Glomerular visceral epithelial cell (primary cell): Measurements from ENCODE around the gene ARL3.

ENCODE experiments used
- DNase-seq: peaks from one replicate; pipeline ENCODE4 v3.0.0-alpha.2; 2016; ENCODE audit errors: extremely low spot score

ARL3 gene

GRCh38 chr10:102651455-102652169 is 62.6 kb downstream of the ARL3 start:
- DNase-seq, result no peak

- no peak for DNase-seq
These were observed 63.3 kb downstream of the ARL3 start for GRCh38 chr10:102650655-102651454.

- DNase-seq, result no peak
These were observed 64.2 kb downstream of the ARL3 start for GRCh38 chr10:102649797-102650654.

DNA sequence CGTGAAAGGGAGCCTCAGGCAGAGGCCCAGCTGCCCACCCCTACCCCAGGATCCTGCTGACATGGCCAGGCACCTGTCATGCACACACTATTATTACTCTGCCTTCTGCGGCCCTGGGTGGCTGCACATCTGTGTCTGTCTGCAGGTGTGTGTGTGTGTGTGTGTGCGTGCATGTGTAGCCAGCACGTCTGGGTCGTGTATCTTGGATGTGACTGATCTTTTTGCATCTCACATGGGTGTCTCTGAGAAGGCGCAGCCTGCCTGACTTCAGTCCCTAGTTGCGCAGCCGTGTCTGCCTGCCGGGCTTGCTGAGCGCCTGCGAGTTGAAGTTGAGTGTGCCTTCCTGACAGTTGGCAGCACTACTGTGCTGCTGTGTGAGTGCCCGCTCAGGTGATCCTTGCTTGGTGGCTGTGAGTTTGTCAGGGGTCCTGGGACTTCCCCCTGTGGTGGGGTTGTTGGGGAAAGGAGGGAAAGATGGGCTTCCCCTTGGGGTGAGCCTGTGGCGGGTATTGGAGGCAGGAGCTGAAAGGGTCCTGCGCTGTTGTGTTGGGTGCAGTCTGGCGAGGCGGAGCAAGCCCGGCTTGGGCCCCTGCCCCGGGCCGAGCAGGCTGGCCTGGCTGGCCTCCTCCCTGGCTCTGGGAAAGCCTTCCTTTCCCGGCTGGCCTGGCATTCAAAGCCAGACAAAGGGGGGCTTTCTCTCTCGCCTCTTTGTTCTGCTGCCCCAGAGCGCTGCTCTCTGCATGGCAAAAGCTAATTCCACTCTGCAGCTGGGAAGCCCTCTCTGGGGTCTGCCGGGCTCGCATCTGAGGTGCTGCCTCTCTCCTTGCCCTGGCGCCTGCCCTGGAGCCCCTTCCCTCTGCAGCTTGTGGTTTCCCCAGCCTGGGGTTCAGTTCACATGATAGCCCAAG is 65.1 kb downstream of the ARL3 start:
- DNase-seq, result no peak

DNA sequence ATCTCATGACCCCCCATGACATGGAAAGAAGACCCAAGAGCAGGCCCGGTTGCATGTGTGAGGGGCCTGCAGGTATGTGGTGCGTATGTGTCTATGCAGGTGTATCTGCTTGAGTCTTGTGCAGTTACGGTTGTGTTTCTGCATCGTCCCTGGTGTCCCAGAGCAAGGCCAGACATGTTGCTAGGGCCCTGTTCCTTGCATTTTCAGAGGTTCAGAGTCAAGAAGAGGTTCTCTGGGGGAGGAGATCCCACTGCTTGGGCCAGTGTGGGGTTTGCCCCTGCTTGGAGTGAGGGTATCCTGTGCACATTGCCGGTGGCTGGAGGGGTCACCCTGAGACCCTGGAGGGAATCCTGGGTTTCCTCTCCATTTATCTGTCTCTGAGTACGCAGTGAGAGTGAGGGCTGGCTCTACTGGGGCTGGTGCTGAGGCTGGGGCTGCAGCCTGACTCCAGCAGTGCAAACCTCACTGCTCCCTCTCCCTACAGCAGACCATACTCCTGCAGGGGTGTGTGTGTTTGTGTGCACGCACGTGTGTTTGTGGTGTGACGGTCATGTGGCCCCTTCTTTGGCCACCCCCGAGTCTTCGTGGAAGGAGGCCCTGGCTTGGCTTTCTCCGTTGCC is 65.8 kb downstream of the ARL3 start:
- no peak for DNase-seq

DNA sequence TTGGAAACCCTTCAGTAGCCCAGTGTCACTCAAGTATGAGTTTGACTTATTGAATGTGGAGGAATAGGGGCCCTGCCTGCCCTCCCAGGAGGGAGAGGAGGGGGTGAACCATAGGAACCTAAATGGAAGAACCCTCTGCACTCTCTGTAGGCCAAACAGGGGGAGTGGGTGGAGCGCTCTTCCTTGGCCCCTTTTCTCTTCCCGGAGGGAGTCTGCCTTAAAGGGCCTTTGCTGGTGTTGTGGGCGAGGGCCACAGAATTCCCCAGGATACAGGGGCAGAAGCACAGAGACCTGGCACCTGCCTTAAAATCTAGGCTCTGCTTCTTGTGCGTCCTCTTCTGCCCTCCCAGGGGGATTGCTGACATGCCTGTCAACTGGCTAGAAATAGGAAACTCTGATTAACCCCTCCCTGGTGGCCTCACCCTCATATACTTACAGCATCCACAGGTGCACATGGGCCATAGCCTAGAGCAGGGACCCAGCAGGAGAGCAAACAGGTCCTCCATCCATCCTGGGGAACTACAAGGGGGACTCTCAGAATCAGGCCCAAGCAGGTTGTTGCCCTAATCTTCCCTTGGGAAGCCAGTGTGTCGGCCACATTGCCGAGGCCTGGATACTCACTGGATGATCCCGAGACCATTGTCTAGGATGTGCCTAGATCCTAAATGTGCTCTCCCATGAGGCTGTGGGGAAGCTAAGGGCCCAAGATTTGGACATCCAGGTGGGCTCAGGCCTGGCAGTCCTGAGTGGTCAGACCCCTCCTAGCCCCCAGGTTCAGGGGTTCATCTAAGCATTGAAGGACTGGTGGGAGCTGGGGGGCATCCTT is 66.5 kb downstream of the ARL3 start:
- DNase-seq, result no peak

- DNase-seq, result peak; percentile 68
These were observed 67.4 kb downstream of the ARL3 start for GRCh38 chr10:102646610-102647442.

- DNase-seq, result peak; percentile 78
These were observed 68.2 kb downstream of the ARL3 start for GRCh38 chr10:102645741-102646609.

- peak; percentile 61 for DNase-seq
These were observed 68.8 kb downstream of the ARL3 start for GRCh38 chr10:102645388-102645740.

DNA sequence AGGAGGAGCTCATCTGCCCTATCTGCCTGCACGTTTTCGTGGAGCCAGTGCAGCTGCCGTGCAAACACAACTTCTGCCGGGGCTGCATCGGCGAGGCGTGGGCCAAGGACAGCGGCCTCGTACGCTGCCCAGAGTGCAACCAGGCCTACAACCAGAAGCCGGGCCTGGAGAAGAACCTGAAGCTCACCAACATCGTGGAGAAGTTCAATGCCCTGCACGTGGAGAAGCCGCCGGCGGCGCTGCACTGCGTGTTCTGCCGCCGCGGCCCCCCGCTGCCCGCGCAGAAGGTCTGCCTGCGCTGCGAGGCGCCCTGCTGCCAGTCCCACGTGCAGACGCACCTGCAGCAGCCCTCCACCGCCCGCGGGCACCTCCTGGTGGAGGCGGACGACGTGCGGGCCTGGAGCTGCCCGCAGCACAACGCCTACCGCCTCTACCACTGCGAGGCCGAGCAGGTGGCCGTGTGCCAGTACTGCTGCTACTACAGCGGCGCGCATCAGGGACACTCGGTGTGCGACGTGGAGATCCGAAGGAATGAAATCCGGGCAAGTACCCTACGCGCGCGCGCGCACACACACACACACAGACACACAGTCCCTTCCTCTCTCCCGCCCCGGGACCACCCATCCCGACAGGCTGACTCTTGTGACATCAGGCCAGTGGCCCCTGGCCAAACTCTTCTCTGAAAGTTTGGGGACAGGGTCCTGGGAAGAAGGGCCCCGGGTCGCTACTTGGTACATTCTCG is 69.4 kb downstream of the ARL3 start:
- peak; percentile 80 for DNase-seq

DNA sequence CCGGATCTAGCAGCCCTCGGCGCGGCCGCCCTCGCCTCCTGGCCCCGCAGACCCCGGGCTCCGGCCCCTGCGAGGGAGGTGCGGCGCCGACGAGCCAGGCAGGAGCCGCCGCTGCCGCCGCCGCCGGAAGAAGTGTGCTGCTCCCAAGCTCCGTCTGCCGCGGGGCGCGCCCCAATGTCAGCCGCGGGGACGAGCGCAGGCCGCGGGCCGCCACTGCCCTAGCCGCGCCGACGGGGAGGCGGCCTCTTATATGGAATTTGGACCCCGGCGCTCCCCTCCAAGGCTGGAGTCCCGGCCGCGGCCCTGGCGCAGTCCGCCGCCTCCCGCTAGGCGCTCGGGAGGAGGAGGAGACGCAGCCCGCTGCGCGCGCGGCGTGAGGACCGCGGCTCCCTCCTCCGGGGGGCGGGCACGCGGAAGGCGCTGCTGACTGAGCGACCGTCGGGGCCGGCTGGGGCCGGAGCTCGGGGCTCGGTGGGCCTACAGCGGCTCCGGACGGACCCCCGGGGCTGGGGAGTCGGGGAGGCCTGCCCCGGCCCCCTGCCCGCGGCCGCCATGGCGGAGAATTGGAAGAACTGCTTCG is 70.0 kb downstream of the ARL3 start, which contains the start of gene TRIM8:
TSS of gene TRIM8 (plus strand) at position 414 of the 580 bp plus-strand sequence. CDS start at position 553, 139 bp downstream.
- peak; percentile 45 for DNase-seq

DNA sequence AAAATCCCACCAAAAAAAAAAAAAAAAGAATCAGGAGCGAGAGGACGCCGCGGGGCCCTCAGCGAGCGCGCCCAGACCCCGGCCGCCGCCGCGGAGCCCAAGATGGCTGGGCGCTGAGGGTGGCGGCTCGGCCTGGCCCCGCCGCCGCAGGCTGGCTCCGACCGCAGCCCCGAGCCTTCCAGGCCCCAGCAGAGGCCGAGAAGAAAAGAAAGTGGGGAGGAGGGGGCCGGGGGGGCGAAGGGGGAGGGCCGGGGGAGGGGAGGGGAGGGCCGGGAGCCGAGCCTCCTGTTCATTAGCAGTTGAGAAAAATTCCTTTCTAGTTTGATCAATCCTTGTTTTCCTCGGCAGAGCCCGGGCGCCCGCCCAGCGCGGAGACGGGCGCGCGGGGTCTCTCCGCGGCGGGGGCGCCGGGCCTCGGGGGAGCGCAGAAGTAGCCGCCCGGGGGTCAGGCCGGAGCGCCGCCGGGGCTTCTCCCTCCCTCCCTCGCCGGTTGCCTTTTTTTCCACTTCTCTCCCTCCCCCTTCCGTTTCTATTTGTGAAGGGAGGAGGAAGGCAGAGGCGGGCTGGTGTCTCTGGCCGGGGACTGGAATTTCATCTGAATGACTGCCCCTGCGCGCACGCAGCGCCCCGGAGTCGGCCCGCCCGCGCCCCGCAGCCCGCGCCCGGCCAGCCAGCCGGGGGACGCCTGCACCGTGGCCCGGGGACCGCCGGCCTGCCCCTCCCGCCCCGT is 70.7 kb downstream of the ARL3 start:
- peak; percentile 87 for DNase-seq

GRCh38 chr10:102642736-102643335 is 71.4 kb downstream of the ARL3 start:
- peak; percentile 54 for DNase-seq

DNA sequence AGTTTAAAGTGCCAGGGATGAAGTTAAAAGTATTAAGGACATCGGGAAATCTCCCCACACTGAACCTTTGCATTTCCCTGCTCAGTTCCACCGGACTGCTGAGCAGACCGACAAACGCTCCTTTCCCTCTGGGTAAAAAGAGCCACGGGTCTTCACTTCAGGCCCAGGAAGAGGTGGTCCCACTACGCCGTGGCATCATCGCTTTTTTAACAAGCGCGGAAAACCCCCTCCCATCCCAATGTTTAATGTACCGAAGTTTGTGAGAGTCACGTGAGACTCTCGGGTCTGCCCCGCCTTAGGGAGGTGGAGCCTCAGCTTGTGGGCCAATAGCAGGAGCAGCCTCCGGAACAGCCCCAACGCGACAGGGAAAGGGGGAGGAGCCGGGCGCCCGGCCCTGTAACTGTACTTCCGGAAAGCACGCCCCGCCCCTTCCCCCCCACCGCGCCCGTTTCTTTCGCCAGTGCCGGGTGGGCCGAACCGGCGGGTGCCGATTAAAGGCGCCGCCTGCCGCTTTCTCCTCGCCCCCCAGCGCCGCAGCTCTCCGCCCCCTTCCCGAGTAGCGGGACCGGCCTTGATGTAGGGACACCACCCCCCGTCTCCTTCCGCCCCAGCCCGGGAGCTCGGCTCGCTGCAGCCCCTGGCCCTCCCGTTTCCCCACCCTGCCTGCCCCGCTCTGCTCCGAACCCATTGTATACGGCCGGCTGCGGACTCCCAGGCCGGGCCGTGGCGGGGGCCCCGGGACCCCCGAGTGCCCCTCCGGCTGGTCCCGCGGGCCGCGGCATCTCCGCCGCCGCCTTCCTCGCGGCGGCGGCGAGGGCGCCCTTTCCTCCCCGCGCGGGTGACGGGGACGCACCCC is 72.1 kb downstream of the ARL3 start:
- DNase-seq, result peak; percentile 99

DNA sequence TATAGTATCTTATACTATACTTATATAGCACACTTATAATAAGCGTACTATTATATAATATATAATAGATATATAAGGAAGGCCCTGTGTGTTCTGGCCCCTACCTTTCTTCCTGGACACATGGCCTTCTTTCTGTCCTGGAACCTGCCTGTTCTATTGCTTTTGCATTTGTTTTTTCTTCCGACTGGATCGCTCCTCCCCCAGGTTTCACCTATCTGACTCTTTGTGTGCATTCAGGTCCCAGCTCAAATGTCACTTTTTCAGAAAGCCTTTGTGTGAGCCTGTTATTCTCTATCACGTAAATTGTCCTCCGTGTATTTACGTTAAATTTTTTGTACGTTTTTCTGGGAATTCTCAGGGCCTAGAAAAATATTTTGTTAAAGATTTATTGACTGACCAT is 72.8 kb downstream of the ARL3 start:
- DNase-seq, result no peak
